HFFc6 (cell line): ENCODE measurements around the gene KMT2D. TPM values are rescaled to one million over a fixed set of nuclear protein-coding genes. Genes with fewer than 3 reads are reported as not detected.

Source experiments
- DNase-seq: peaks from one replicate; pipeline ENCODE4 v3.0.0-alpha.2; 2018
- H3K27ac Mint-ChIP-seq: 2 replicates; pipeline ENCODE4 v1.8.0; 2020; ENCODE audit warnings: mild to moderate bottlenecking, mixed read lengths
- H3K27me3 Mint-ChIP-seq: 2 replicates; pipeline ENCODE4 v1.8.0; 2021; ENCODE audit warnings: mild to moderate bottlenecking, moderate library complexity, mixed read lengths; ENCODE audit not compliant: insufficient read depth
- H3K36me3 Mint-ChIP-seq: 2 replicates; pipeline ENCODE4 v1.8.0; 2021; ENCODE audit warnings: low read depth, mixed read lengths
- H3K4me1 Mint-ChIP-seq: 2 replicates; pipeline ENCODE4 v1.8.0; 2020; ENCODE audit warnings: low read depth, mixed read lengths
- H3K4me3 Mint-ChIP-seq: 2 replicates; pipeline ENCODE4 v1.8.0; 2020; ENCODE audit warnings: mild to moderate bottlenecking, moderate library complexity, mixed read lengths
- H3K9me3 Mint-ChIP-seq: 2 replicates; pipeline ENCODE4 v1.8.0; 2020; ENCODE audit warnings: mild to moderate bottlenecking, mixed read lengths
- CTCF ChIP-seq: fragments of 200-600 bp; sonication (generic); IDR thresholded peaks from 2 replicates; pipeline ENCODE4 v1.5.0; 2021; ENCODE audit warnings: antibody characterized with exemption, mild to moderate bottlenecking
- total RNA-seq, 6 experiments: library from RNA; stranded (reverse); fragmentation: NEBNext Ultra II Directional; extraction: Animal tissue kit (Norgen Biotek cat#: 25700); gene quantifications; 2 replicates in 1 of 6; 3 replicates in 5 of 6; pipeline ENCODE4 v1.2.3, GENCODE V29; 2021

The KMT2D gene
- total RNA-seq, 6 experiments from 2014 or later, result 43.9 to 66.6 (median 48.4) TPM

- Mint-ChIP-seq H3K27me3 (no peaks in the 10 kb centered on the region), H3K4me1 (peaks cover 53% of the 10 kb centered on the region), H3K27ac (peak overlapping the region; percentile 93), H3K4me3 (peak overlapping the region; percentile 97), H3K36me3 (peaks cover 22% of the 10 kb centered on the region), H3K9me3 (no peaks in the 10 kb centered on the region)
- no peak for DNase-seq
- no peak for TF ChIP-seq CTCF
These were observed 2.1 kb downstream of the KMT2D start for GRCh38 chr12:49058366-49059044.

- DNase-seq, result no peak
- no peaks in the 10 kb centered on the region for H3K9me3 Mint-ChIP-seq
- peaks cover 22% of the 10 kb centered on the region for H3K36me3 Mint-ChIP-seq
- H3K27me3 Mint-ChIP-seq, result no peaks in the 10 kb centered on the region
- no peak for TF ChIP-seq CTCF
- peak overlapping the region; percentile 67 for H3K27ac Mint-ChIP-seq
- peaks cover 51% of the 10 kb centered on the region for H3K4me1 Mint-ChIP-seq
- peak overlapping the region; percentile 97 for H3K4me3 Mint-ChIP-seq
These were observed 2.7 kb downstream of the KMT2D start for GRCh38 chr12:49057888-49058287.

- peak overlapping the region; percentile 67 for H3K27ac Mint-ChIP-seq
- no peaks in the 10 kb centered on the region for H3K9me3 Mint-ChIP-seq
- H3K36me3 Mint-ChIP-seq, result peaks cover 33% of the 10 kb centered on the region
- peaks cover 45% of the 10 kb centered on the region for H3K4me1 Mint-ChIP-seq
- no peaks in the 10 kb centered on the region for H3K27me3 Mint-ChIP-seq
- no peak for TF ChIP-seq CTCF
- peak; percentile 65 for DNase-seq
- peak overlapping the region; percentile 97 for H3K4me3 Mint-ChIP-seq
These were observed 4.4 kb downstream of the KMT2D start for GRCh38 chr12:49055978-49056754.

GRCh38 chr12:49055092-49055491 lies 5.5 kb downstream of the KMT2D start:
- H3K9me3 Mint-ChIP-seq, result no peaks in the 10 kb centered on the region
- TF ChIP-seq CTCF, result no peak
- no peaks in the 10 kb centered on the region for H3K27me3 Mint-ChIP-seq
- peaks cover 49% of the 10 kb centered on the region for H3K4me1 Mint-ChIP-seq
- H3K36me3 Mint-ChIP-seq, result peaks cover 41% of the 10 kb centered on the region
- no peak for DNase-seq
- no peak overlapping the region for H3K4me3 Mint-ChIP-seq
- peak overlapping the region; percentile 67 for H3K27ac Mint-ChIP-seq

- no peak for TF ChIP-seq CTCF
- Mint-ChIP-seq H3K36me3 (peaks cover 45% of the 10 kb centered on the region), H3K27me3 (no peaks in the 10 kb centered on the region)
These were observed 6.1 kb downstream of the KMT2D start for GRCh38 chr12:49054524-49054923.

More at GRCh38 chr12:49054524-49054923, 6.1 kb downstream of the KMT2D start:
- Mint-ChIP-seq H3K4me1 (peaks cover 55% of the 10 kb centered on the region), H3K4me3 (no peak overlapping the region), H3K27ac (peak overlapping the region; percentile 67), H3K9me3 (no peaks in the 10 kb centered on the region)
- DNase-seq, result no peak
